BLaER1 treated with 17β-estradiol and CSF1 and Interleukin-3, amounts not matched to agents 10 nM and 100 nM (cell line): ENCODE data around the gene SLC19A3.
A peak's percentile ranks its signal among the peaks of the same experiment; 100 is the strongest.

ENCODE experiments used
- H3K27ac ChIP-seq, 11 experiments: shearing (Covaris generic); formaldehyde crosslinking; 2 replicates each; pipeline ENCODE4 v1.8.1; 2022
- H3K27me3 ChIP-seq, 11 experiments: shearing (Covaris generic); formaldehyde crosslinking; 2 replicates each; pipeline ENCODE4 v1.8.1; 2022
- H3K36me3 ChIP-seq, 11 experiments: shearing (Covaris generic); formaldehyde crosslinking; 2 replicates each; pipeline ENCODE4 v1.8.1; 2022
- H3K4me1 ChIP-seq, 10 experiments: shearing (Covaris generic); formaldehyde crosslinking; 2 replicates each; pipeline ENCODE4 v1.8.1; 2022
- H3K4me2 ChIP-seq, 11 experiments: shearing (Covaris generic); formaldehyde crosslinking; 2 replicates each; pipeline ENCODE4 v1.8.1; 2022
- H3K4me3 ChIP-seq, 10 experiments: shearing (Covaris generic); formaldehyde crosslinking; 2 replicates each; pipeline ENCODE4 v1.8.1; 2022
- H3K9ac ChIP-seq, 11 experiments: shearing (Covaris generic); formaldehyde crosslinking; 2 replicates each; pipeline ENCODE4 v1.8.1; 2022
- H3K9me3 ChIP-seq, 11 experiments: shearing (Covaris generic); formaldehyde crosslinking; replicated peaks in 1 of 11; 2 replicates each; pipeline ENCODE4 v1.8.1; 2022
- H4K20me1 ChIP-seq, 11 experiments: shearing (Covaris generic); formaldehyde crosslinking; 2 replicates each; pipeline ENCODE4 v1.8.1; 2022
- Cebpa-rat ChIP-seq, 11 experiments: shearing (Covaris generic); IDR thresholded peaks; 2 replicates each; pipeline ENCODE4 v1.8.1; 2022

Gene SLC19A3

DNA sequence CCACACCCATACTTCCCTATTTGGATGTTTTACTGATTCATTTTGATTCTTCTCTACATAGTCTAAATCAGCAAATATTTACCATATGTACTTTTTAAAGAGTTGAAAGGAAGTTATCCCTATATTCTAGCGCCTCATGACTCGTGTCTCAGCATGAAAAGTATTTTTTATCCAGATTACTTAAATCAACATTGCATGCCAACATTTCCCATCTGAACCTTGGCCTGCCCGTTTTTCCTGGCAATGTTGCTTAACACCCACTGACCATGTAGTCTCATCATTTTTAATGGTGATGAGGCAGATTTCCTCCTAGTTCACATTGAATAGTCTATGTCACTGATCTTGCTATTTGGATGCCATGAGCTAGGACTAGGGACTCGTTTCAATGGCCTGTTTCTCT lies 64.4 kb downstream of the SLC19A3 start:
- no peaks in the 10 kb centered on the region for H3K36me3 ChIP-seq
- no peak for TF ChIP-seq Cebpa-rat (IDR thresholded peaks at IDR 0.05)
- H3K4me1 ChIP-seq, result peaks cover 0 to 38% (median 0%) of the 10 kb centered on the region in 10 experiments; a peak in 7 of 20 replicates
- H3K4me2 ChIP-seq, result peak overlapping the region in 3 of 11 experiments; percentile 44 to 55 (median 49); a peak in 6 of 22 replicates
- no peaks in the 10 kb centered on the region for H3K27me3 ChIP-seq
- no peaks in the 10 kb centered on the region for H4K20me1 ChIP-seq
- no peak overlapping the region for H3K9ac ChIP-seq
- H3K9me3 ChIP-seq, result no peaks in the 10 kb centered on the region
- no peak overlapping the region for H3K4me3 ChIP-seq
- H3K27ac ChIP-seq, result peak overlapping the region in 2 of 11 experiments; percentile 29 to 52; a peak in 4 of 22 replicates

DNA sequence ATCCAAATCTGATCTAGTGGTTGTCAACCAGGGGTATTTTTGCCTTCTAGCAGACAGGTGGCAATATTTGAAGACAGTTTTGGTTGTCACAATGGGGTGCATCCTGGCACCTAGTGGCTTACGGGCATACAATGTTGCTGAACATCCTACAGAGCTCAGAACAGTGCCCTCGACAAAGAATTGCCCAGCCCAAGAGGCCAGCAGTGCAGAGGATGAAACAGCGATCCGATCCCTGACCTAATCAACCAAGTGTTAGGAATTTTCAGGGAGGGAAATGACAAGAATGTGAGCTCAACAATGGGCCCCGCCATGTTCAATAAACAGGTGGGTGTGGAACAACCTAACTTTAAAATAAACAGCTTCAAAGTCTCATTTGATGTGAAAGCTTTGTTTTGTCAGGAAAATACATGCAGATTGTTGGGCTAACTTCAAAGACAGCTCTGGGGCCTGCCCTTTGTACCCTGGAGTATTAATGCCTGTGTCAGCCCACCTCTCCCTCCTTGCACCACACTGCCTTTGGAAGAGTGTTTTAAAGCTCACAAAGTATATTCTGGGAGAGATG lies 73.8 kb downstream of the SLC19A3 start:
- no peak overlapping the region for H3K4me3 ChIP-seq
- no peak overlapping the region for H3K4me2 ChIP-seq
- no peaks in the 10 kb centered on the region for H3K4me1 ChIP-seq
- H3K9me3 ChIP-seq, result no peaks in the 10 kb centered on the region
- H3K27me3 ChIP-seq, result no peaks in the 10 kb centered on the region
- no peak overlapping the region for H3K27ac ChIP-seq
- no peak overlapping the region for H3K9ac ChIP-seq
- H4K20me1 ChIP-seq, result no peaks in the 10 kb centered on the region
- H3K36me3 ChIP-seq, result no peaks in the 10 kb centered on the region
- TF ChIP-seq Cebpa-rat (IDR thresholded peaks at IDR 0.05), result no peak

DNA sequence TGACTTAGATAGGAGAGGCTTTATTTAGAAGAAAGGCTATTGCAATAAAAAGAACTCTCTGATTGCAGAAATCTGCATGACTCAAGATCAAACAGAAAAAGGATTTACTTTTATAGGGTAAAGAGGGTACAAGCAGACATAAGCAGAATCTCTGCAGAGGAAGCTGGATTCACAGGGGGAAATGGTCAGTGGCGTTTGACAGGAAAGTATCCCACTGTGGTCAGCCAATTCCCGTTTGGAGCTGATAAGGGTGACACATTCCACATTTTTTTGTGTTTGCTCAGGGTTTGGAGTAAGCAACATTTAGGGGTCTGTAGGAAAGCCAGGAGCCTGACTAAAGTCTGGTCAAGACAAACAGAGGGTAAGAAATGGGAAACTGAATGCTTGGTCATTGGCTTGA lies 75.2 kb downstream of the SLC19A3 start:
- Histone ChIP-seq H4K20me1 (no peaks in the 10 kb centered on the region), H3K4me1 (no peaks in the 10 kb centered on the region), H3K9ac (no peak overlapping the region), H3K4me3 (no peak overlapping the region), H3K4me2 (no peak overlapping the region), H3K9me3 (no peaks in the 10 kb centered on the region), H3K27me3 (no peaks in the 10 kb centered on the region), H3K36me3 (no peaks in the 10 kb centered on the region), H3K27ac (no peak overlapping the region)
- TF ChIP-seq Cebpa-rat (IDR thresholded peaks at IDR 0.05), result no peak

DNA sequence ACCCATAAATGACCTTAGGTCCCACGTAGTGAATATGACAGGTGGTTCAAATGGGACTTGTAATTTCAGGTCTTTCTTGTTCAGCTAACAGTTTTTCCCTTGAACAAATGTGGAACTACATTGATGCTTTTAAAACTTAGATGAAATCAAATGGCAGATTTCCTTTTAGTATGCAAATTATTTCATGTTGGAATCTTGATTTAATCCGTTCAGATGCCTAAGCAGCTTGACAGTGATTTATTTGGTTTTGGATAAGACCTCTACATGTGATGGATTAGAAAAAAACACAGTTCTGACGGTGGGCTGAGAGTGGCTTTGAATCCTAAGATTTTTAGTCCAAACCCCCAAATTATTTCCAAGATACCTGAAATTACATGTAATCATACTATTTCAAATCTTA lies 83.6 kb downstream of the SLC19A3 start:
- no peaks in the 10 kb centered on the region for H3K9me3 ChIP-seq
- no peak for TF ChIP-seq Cebpa-rat (IDR thresholded peaks at IDR 0.05)
- H3K36me3 ChIP-seq, result no peaks in the 10 kb centered on the region

More for the DNA sequence above, 83.6 kb downstream of the SLC19A3 start:
- no peaks in the 10 kb centered on the region for H3K27me3 ChIP-seq
- no peaks in the 10 kb centered on the region for H4K20me1 ChIP-seq
- no peaks in the 10 kb centered on the region for H3K4me1 ChIP-seq
- no peak overlapping the region for H3K27ac ChIP-seq
- no peak overlapping the region for H3K9ac ChIP-seq
- no peak overlapping the region for H3K4me2 ChIP-seq
- H3K4me3 ChIP-seq, result no peak overlapping the region
